ENCODE measurements around the gene KCTD2. TPM values are rescaled to one million over a fixed set of nuclear protein-coding genes. Genes with fewer than 3 reads are reported as not detected.
A peak's percentile ranks its signal among the peaks of the same experiment; 100 is the strongest.

KCTD2 gene
- total and polyA plus RNA-seq, 2 of the 13 experiments (the other 11 are each of a cell fraction or from before 2014, with no cell fraction given): 28.3 to 32.6 TPM

DNA sequence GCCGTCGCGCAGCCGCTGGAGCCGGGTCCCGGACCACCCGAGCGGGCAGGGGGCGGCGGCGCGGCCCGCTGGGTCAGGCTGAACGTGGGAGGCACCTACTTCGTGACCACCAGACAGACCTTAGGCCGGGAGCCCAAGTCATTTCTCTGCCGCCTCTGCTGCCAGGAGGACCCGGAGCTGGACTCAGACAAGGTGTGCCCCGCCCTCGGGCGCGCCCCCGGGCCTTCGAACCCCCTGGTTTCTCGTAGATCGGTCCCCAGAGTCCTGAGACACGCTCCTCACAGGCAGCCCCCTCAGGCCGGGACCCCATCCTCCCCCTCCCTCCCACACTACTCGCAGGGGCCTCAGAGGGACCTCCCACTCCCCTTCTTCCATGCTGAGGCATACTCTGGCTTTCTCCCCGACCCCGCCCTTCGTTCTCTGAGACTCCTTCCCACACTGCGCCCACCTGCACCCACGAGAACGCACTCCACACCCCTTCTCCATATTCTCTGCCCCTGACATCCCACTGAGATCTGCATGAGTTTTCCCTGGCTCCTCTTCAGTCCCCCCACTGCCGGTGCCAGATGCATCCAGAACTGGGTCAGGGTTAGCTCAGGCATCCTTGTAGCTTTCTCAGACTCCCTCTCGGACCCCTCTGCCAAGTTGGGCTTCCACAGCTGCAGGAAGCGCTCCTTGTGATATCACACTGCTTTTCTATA lies 523 bp downstream of the KCTD2 start:
- Histone ChIP-seq H3K36me3 (replicated peaks in 1 of 2; ENCODE audit: control insufficient read depth in 1 of 2, insufficient read depth in 2 of 2, low read length in 2 of 2) (peaks cover 4 to 18% of the 10 kb centered on the region in 2 experiments; a peak in 4 of 5 replicates), H3K4me1 (ENCODE audit: insufficient read depth, low read length) (peaks cover 29% of the 10 kb centered on the region), H3K9ac (ENCODE audit: insufficient read depth, low read depth, low read length) (peak overlapping the region; percentile 92), H3K27me3 (ENCODE audit: control insufficient read depth in 1 of 2, insufficient read depth in 2 of 2, low read length in 2 of 2) (no peaks in the 10 kb centered on the region; a peak in 1 of 5 replicates), H3K4me3 (replicated peaks in 1 of 3; ENCODE audit: insufficient read depth in 1 of 3, low read depth in 2 of 3, low read length in 3 of 3) (peak overlapping the region; percentile 75 to 98 (median 90)), H3K79me2 (ENCODE audit: insufficient read depth, low read length) (peaks cover 29% of the 10 kb centered on the region), H3K4me2 (ENCODE audit: low read depth, low read length) (peak overlapping the region; percentile 93), H3K27ac (ENCODE audit: extremely low read length, insufficient read depth, low read length) (peak overlapping the region; percentile 61), H2AFZ (ENCODE audit: low read length) (no peak overlapping the region), H4K20me1 (ENCODE audit: insufficient read depth, low read length) (no peaks in the 10 kb centered on the region; the same call in 1 of the 2 replicates), H3K9me3 (ENCODE audit: low read length) (no peaks in the 10 kb centered on the region)
- in situ Hi-C loops (cut with HindIII; ENCODE audit: extremely low pct_ligation_motif_present, low pct_unique_long_range_greater_than_20kb): no loop called here
- BruUV-seq (replicated peaks): no TSS peak
- DNase-seq (ENCODE audit: low spot score) (no peak), FAIRE-seq (no peak), ATAC-seq (no peak)
- intact Hi-C loops (cut with micrococcal nuclease; ENCODE audit: unreplicated experiment): loop anchor here (5.0 kb wide), 1 partner anchor 40 kb away; the partner anchor contains the start of gene SLC16A5
- CTCF ChIA-PET (ENCODE audit: low intra/inter-chr PET ratio, low total read pairs): no interaction called here
- WGBS (ENCODE audit: low lambda C conversion rate): 1% methylated on average over 17 of the region's 38 CpGs
- POLR2A ChIA-PET: interaction anchor here (0.9 to 4.8 kb wide), 12 partner anchors 12 to 87 kb away, joined by 3 to 76 read pairs (median 6); partner anchors contain the start of genes ARMC7, HID1 and MRPL58
- TF ChIP-seq DNMT1 (CRISPR knock-in tag; IDR thresholded peaks at IDR 0.05) (no peak), ZC3H13 (CRISPR knock-in tag; IDR thresholded peaks at IDR 0.05) (0 out of 2 replicates have a peak, but pooled peaks have one; percentile 12), ZNF614 (CRISPR knock-in tag; IDR thresholded peaks at IDR 0.05; ENCODE audit: borderline replicate concordance) (no peak), TARDBP (CRISPR knock-in tag; IDR thresholded peaks at IDR 0.05) (no peak), MAFG (CRISPR knock-in tag; IDR thresholded peaks at IDR 0.05) (no peak), MTA1 (CRISPR knock-in tag; IDR thresholded peaks at IDR 0.05; ENCODE audit: borderline replicate concordance) (no peak), RARA (CRISPR knock-in tag; IDR thresholded peaks at IDR 0.05) (no peak), EP300 (IDR thresholded peaks at IDR 0.05; ENCODE audit: low read depth in 2 of 2, low read length in 2 of 2) (no peak), EP300 (CRISPR knock-in tag; IDR thresholded peaks at IDR 0.05; ENCODE audit: borderline replicate concordance) (no peak), CBX2 (IDR thresholded peaks at IDR 0.05; ENCODE audit: low read depth, low read length) (no peak), CBX2 (CRISPR knock-in tag; IDR thresholded peaks at IDR 0.05; ENCODE audit: low read depth) (no peak), SMAD9 (CRISPR knock-in tag; IDR thresholded peaks at IDR 0.05) (no peak), CBX1 (IDR thresholded peaks at IDR 0.05; ENCODE audit: low read depth) (no peak), GATAD1 (CRISPR knock-in tag; IDR thresholded peaks at IDR 0.05) (no peak), ZMYM3 (CRISPR knock-in tag; IDR thresholded peaks at IDR 0.05) (no peak), ZNF775 (CRISPR knock-in tag; IDR thresholded peaks at IDR 0.05; ENCODE audit: borderline replicate concordance) (no peak), ATM (IDR thresholded peaks at IDR 0.05; ENCODE audit: borderline replicate concordance) (no peak), CHD2 (IDR thresholded peaks at IDR 0.05; ENCODE audit: low read depth, low read length) (no peak), ZSCAN20 (CRISPR knock-in tag; IDR thresholded peaks at IDR 0.05; ENCODE audit: borderline replicate concordance) (no peak), HMG20B (CRISPR knock-in tag; conservative IDR thresholded peaks at IDR 0.05) (no peak), SOX5 (CRISPR knock-in tag; IDR thresholded peaks at IDR 0.05; ENCODE audit: borderline replicate concordance) (no peak), ATF7 (IDR thresholded peaks at IDR 0.05) (no peak), ATF7 (CRISPR knock-in tag; IDR thresholded peaks at IDR 0.05) (no peak), IKZF1 (IDR thresholded peaks at IDR 0.05) (no peak), ZNF772 (CRISPR knock-in tag; IDR thresholded peaks at IDR 0.05) (0 out of 2 replicates have a peak, but pooled peaks have one; percentile 7)
- TF ChIP-seq, protein P1, sequence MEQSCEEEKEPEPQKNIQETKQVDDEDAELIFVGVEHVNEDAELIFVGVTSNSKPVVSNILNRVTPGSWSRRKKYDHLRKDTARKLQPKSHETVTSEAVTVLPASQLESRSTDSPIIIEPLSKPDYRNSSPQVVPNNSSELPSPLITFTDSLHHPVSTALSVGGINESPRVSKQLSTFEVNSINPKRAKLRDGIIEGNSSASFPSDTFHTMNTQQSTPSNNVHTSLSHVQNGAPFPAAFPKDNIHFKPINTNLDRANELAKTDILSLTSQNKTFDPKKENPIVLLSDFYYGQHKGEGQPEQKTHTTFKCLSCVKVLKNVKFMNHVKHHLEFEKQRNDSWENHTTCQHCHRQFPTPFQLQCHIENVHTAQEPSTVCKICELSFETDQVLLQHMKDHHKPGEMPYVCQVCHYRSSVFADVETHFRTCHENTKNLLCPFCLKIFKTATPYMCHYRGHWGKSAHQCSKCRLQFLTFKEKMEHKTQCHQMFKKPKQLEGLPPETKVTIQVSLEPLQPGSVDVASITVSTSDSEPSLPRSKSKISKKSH (CRISPR knock-in tag; IDR thresholded peaks at IDR 0.05; ENCODE audit: borderline replicate concordance): no peak; the same call in 1 of the 2 replicates
- TF ChIP-seq, protein P2, sequence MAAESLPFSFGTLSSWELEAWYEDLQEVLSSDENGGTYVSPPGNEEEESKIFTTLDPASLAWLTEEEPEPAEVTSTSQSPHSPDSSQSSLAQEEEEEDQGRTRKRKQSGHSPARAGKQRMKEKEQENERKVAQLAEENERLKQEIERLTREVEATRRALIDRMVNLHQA (CRISPR knock-in tag; IDR thresholded peaks at IDR 0.05): no peak

Data from HepG2 (cell line).